Stimulated activated naive CD8-positive, alpha-beta T cell treated with anti-CD3 and anti-CD28 coated beads, Interleukin-15, Interleukin-2, amounts not matched to agents 100 U/mL and 50 U/mL, for 24 hours (primary cell): ENCODE results near the gene RARB.

Experiments
- ATAC-seq: fragments of 150-1000 bp; cut with Tn5 transposase; one replicate; pipeline ENCODE4 v1.10.0; 2021
- DNase-seq: peaks from one replicate; pipeline ENCODE4 v3.0.0; 2021

RARB gene

DNA sequence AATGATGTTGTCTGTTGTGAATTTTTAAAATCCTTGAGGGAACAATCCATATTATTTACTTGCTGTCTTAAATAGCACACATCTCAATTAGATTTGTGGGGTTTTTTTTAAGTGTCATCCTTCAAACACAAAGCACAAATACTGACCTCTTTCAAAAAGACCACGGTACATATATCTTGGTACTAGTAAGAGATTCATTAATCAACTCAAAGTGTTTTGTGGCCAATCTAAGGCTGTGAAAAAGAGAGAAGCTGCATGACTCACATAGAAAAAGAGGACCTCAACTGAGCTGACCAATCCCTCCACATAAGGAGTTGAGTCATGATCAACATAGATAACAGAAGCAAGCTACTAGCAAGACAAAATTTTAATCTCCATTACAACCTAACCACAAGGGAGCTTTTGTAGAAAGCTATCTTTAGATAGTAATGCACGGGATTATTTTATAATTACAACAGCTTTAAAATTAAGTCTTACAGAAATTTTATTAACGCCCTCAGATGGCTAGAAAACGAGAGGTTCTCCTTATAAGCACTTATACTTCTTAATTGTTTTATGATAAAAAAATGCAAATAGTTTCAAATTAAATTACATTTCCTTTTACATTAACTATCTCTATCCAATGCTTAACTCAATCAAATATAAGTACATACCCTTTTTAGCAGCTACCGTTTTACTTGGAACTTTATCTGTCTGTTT is 176.2 kb downstream of the RARB start:
- no peak for DNase-seq

DNA sequence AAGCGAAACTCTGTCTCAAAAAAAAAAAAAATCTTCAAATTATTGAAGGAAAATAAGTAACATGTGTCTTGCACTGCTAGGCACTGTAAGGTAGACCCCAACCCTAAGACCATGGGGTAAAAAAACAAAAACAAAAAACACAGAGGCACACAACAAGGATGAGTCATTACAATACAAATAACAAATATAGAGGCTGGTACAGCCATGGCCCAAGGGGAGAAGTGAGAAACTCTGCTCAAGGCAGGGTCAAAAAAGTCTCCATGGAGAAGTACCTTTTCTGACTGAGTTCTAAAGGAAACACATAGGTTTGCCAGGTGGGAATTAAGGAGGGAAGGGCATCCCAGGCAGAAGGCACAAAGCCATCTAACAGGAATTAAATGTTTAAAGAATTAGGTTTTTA is 182.1 kb downstream of the RARB start:
- DNase-seq = no peak
- no peak for ATAC-seq

More for the DNA sequence above, 176.2 kb downstream of the RARB start:
- ATAC-seq = peak; percentile 95

DNA sequence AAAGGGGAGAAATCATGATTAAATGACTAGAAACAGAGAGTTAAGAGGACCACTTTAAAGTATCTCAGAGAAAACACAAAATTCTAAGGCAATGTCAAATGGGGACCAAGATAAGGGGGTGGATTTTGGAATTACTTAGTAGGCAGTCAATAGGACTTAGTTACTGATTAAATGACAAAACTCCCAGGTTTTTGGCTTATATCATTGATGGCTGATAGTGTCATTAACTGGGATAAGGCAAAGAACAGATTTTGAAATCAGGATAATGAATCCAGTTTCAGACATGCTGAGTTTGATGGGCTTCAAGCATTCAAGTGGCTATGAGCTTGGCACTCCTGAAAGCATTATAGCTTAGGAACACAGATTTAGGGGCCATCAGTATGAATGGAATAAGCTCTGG is 182.7 kb downstream of the RARB start:
- DNase-seq = no peak
- ATAC-seq = no peak

DNA sequence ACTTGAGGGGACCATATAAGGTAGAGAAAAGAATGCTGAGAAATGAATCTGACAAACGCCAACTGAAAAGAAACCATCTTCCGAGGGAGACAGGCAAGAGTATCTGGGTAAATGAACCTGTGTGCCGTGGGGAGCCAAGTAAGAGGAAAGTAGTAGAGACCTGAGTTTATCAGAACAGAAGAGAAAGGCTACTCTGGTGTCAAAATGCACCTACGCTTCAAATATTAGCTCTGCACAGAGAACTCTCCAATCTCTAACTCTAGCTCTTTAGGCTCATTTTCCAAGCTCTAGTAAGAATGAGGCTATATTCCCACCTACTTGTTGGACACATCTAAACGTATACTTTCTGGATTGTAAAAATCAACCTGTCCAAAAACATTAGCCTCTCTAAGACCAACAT is 183.1 kb downstream of the RARB start:
- ATAC-seq = no peak
- DNase-seq = no peak

DNA sequence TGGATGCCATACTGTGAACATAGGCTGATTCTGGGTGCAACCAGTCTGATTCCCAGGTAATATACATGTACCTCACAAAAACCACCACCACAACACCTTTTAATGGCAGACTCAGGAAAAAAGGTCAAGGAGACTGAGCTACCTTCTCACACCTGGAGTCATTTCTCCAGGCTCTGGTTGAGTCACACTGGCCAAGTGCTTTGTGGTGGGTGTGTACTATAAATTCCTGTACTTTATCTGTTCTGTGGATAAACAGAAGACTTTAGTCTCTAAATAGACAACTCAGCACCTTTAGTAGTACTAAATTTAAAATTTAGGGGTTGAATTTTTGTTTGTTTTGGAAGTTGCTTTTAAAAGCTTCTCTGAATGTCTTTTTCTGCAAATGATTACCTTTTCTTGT is 190.0 kb downstream of the RARB start:
- no peak for DNase-seq
- ATAC-seq = no peak

DNA sequence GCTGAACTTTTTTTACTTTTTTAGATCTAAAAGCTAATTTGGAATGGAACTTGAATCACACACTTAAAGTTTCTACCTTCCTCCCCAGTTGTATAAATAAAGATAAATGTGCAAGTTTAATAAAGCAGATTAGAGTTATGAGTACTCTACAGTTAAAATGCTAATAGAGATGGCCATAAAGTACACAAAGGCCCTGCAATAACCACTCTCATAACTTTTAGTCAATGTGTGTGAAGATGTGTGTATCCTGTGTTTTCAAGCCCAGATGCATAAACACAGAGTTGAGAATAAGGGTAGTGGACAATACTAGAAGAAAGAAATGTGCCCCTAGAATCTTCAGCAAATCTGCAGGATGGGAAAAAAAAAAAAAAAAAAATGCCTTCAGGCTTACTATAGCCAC is 191.3 kb downstream of the RARB start:
- no peak for ATAC-seq
- no peak for DNase-seq

DNA sequence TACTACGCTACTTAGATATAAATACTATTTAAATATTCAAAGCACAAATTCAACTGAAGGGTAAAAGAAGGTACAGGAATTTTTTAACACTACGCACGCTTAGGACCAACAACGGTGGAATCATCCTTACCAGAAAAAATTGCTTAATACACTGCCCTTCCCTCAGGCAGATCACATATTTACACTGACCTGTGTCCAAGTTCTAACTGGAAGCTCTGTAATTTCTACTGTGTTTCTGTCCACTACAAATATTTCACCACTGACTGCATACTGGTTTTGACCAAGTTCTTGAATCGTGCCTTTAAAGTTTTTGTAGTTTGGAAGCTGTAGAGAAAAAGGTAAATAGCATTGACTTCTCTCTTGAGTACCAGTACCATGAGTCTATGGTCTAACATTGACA is 192.4 kb downstream of the RARB start:
- no peak for DNase-seq
- ATAC-seq = no peak

DNA sequence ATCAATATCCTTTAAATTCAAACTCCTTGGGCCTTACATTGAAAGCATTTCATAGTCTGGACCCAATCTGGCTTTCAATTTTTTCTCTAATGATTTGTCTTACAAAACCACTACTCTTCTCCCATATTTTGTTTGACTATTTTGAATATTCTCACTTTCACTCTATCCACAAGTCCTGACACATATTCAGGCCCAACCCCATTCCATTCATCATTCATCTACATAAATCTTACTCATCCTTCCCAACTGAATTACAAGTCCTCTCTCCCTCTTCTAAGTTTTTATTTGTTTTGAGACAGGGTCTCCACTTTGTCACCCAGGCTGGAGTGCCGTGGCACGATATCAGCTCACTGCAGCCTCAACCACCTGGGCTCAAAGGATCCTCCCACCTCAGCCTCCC is 193.0 kb downstream of the RARB start:
- no peak for DNase-seq

DNA sequence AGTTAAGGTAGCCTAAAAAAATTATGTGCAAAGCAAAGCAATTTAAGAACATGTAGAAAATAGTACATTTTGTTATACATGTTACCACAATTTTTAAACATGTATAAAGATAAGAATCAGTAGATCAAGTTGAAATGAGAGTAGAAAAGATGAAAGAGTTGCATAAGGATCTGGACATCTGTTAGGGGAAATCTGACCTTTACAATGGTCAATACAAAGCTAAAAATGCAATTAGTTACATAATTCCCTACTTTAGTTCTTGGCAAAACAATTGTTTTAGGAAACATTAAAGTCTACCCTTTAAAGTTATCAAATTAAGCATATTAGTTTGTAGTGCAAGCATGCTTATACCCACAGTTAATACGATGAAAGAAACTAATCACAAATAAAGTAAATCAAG is 203.9 kb downstream of the RARB start:
- no peak for DNase-seq
- ATAC-seq = no peak

More for the DNA sequence above, 193.0 kb downstream of the RARB start:
- ATAC-seq = no peak

DNA sequence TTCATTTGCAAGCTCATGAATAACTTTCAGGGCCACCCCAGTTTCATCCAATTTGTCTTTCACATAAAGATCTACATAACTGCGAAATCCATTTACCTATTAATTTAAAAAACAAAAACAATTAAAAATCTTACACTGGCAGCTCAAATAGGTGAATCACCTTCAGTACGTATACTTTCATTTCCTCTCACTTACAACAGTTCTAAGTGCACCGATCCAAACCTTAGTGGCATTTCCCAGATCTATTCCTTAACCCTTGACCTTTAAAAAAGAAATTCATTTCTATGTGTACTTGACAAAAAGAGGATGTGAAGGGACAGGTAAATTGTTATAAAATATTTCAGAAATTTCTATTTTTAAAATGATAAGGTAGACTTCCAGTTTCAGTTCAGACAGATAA is 205.9 kb downstream of the RARB start:
- DNase-seq (no peak), ATAC-seq (no peak)

DNA sequence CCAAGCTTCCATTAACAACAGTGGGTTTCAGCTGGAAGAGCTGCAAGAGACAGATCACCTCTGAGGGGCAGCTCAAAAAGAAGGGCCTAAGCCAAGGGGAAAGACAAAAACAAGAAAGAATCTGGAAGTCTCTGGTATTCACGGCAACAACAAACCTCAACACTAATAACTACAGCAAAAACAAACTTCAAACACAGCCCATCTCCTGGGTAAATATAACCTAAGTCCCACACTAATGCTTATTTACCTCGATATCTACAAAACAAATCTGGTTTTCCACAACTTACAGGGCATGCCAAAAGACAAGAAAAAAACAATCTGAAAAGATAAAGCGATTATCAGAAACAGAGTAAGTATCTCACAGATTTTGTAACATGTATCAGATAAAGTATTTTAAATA is 207.0 kb downstream of the RARB start:
- ATAC-seq = no peak
- DNase-seq = no peak
